ENCODE results near the gene DUS2.
"Not testable (repeated sequence)": the region's sequence is repeated elsewhere in the genome, so short reads cannot be mapped to it uniquely, and the experiment has no call there.

The DUS2 gene

DNA sequence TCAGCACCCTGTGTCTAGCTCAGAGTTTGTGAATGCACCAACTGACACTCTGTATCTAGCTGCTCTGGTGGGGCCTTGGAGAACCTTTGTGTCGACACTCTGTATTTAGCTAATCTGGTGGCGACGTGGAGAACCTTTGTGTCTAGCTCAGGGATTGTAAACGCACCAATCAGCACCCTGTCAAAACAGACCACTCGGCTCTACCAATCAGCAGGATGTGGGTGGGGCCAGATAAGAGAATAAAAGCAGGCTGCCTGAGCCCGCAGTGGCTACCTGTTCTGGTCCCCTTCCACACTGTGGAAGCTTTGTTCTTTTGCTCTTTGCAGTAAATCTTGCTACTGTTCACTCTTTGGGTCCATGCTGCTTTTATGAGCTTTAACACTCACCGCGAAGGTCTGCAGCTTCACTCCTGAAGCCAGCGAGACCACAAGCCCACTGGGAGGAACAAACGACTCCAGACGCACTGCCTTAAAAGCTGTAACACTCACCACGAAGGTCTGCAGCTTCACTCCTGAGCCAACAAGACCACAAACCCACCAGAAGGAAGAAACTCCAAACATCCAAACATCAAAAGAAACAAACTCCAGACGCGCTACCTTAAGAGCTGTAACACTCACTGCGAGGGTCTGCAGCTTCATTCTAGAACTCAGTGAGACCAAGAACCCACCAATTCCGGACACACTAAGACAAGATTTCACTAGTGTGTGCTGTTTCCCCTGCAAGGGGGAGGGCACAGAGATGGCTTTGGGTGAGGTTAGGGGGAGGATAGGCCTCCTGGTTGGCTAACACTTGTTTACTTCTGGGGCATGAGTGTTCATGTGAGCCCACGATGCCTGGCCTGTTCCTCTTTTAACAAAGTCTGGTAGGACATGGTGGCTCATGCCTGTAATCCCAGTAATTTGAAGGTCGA is 24.1 kb upstream of the DUS2 start, which contains the start of gene DPEP2:
Gene DPEP2, minus strand, starts transcription at position 706 of the 910 bp plus-strand sequence. CDS start 6,272 bp downstream, outside the sequence.
- Histone ChIP-seq H3K27ac (ENCODE audit: insufficient read depth in 1 of 2, low read depth in 1 of 2, low read length in 2 of 2, poor library complexity in 1 of 2, severe bottlenecking in 2 of 2) (peak within 1 kb of the TSS in 1 of 2 experiments; percentile 51), H3K4me1 (ENCODE audit: control extremely low read depth in 1 of 4, control insufficient read depth in 4 of 4, insufficient read depth in 4 of 4, low read length in 3 of 4) (peaks cover 12 to 43% (median 42%) of the 10 kb centered on the region in 4 experiments), H3K4me3 (ENCODE audit: control insufficient read depth in 1 of 7, extremely low read depth in 1 of 7, insufficient read depth in 4 of 7, low read depth in 2 of 7, low read length in 6 of 7) (peak within 1 kb of the TSS in 6 of 7 experiments; percentile 21 to 51 (median 36))
- not testable (repeated sequence) for H3K9me3 ChIP-seq (ENCODE audit: control extremely low read depth in 1 of 5, control insufficient read depth in 4 of 5, insufficient read depth in 2 of 5, low read depth in 1 of 5, low read length in 4 of 5); H3K36me3 ChIP-seq (ENCODE audit: control insufficient read depth in 4 of 4, insufficient read depth in 4 of 4, low read length in 3 of 4); H3K27me3 ChIP-seq (replicated peaks in 2 of 5; ENCODE audit: control insufficient read depth in 4 of 5, insufficient read depth in 5 of 5, low read length in 4 of 5)
- 31% methylated on average over 7 of the region's 18 CpGs for whole genome bisulfite sequencing (ENCODE audit: insufficient coverage)
- ChIA-PET CTCF (interaction anchor here (1.0 to 5.7 kb wide), 8 partner anchors 13 to 45 kb away, joined by 3 to 35 read pairs (median 4); partner anchors contain the start of gene DPEP3), POLR2A (interaction anchor here (0.9 to 1.5 kb wide), 3 partner anchors 14 to 24 kb away, joined by 3 to 7 read pairs (median 3); partner anchors contain the start of genes DDX28 and DUS2)
- DNase-seq, result peak; percentile 42 to 86 (median 81)

DNA sequence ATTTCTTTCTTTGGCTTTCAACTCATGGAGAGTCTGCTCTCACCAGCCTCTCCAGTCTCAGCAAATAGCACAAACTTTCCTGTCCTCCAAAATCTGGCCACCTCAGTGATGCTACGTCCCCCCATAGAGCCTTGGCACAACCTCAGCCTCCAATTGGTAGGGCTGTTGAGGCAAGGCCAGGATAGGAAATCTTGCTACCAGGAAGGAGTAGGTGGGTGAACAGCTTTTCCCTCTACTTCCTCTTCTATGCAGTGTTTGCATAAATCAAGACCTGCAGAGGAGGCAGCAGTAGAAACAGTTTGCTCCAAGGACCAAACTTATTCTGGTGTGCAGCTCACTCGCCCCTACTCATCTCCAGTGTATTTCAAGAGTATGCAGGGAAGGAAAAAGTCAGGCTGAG is 23.1 kb upstream of the DUS2 start:
- peak in 2 of 3 donors; percentile 42 to 58 for DNase-seq
- Histone ChIP-seq H3K36me3 (ENCODE audit: control insufficient read depth in 4 of 4, insufficient read depth in 4 of 4, low read length in 3 of 4) (no peaks in the 10 kb centered on the region), H3K4me3 (ENCODE audit: control insufficient read depth in 1 of 7, extremely low read depth in 1 of 7, insufficient read depth in 4 of 7, low read depth in 2 of 7, low read length in 6 of 7) (peak overlapping the region in 3 of 7 experiments; percentile 25 to 44 (median 31)), H3K9me3 (ENCODE audit: control extremely low read depth in 1 of 5, control insufficient read depth in 4 of 5, insufficient read depth in 2 of 5, low read depth in 1 of 5, low read length in 4 of 5) (peaks cover 0 to 3% (median 0%) of the 10 kb centered on the region in 5 experiments), H3K27me3 (replicated peaks in 2 of 5; ENCODE audit: control insufficient read depth in 4 of 5, insufficient read depth in 5 of 5, low read length in 4 of 5) (no peaks in the 10 kb centered on the region), H3K4me1 (ENCODE audit: control extremely low read depth in 1 of 4, control insufficient read depth in 4 of 4, insufficient read depth in 4 of 4, low read length in 3 of 4) (peaks cover 12 to 42% (median 37%) of the 10 kb centered on the region in 4 experiments), H3K27ac (ENCODE audit: insufficient read depth in 1 of 2, low read depth in 1 of 2, low read length in 2 of 2, poor library complexity in 1 of 2, severe bottlenecking in 2 of 2) (peak overlapping the region in 1 of 2 experiments; percentile 28)
- ChIA-PET POLR2A (interaction anchor here (1.5 kb wide), 1 partner anchor 13 kb away, joined by 3 read pairs; no protein-coding TSS in a partner anchor), CTCF (interaction anchor here (1.1 to 5.7 kb wide), 4 partner anchors 10 to 39 kb away, joined by 4 to 35 read pairs (median 9); partner anchors contain the start of gene DPEP2NB)
- WGBS (ENCODE audit: insufficient coverage), result 35% methylated on average over 2 of the region's 2 CpGs

DNA sequence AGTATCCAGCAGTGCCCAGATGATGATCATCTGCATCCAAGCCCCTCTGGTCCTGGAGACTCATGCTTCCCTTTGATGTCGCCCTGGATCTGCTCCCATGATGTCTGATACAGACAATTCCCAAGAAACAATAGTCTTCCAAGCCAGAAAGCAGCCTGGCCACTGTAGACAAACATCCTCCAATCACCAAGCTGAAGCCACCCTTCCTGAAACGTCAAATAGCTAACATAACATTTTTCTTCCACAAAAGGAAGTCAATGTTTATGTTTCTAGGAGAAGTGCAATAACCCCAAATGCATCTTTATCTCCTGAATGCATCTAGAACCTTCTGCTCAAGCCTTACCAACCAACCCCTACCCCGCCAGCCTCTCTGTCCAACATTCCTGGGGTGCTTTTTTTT is 22.6 kb upstream of the DUS2 start:
- Histone ChIP-seq H3K4me3 (ENCODE audit: control insufficient read depth in 1 of 7, extremely low read depth in 1 of 7, insufficient read depth in 4 of 7, low read depth in 2 of 7, low read length in 6 of 7) (peak overlapping the region in 2 of 7 experiments; percentile 25 to 31), H3K27me3 (replicated peaks in 2 of 5; ENCODE audit: control insufficient read depth in 4 of 5, insufficient read depth in 5 of 5, low read length in 4 of 5) (no peaks in the 10 kb centered on the region), H3K27ac (ENCODE audit: insufficient read depth in 1 of 2, low read depth in 1 of 2, low read length in 2 of 2, poor library complexity in 1 of 2, severe bottlenecking in 2 of 2) (peak overlapping the region in 1 of 2 experiments; percentile 28), H3K4me1 (ENCODE audit: control extremely low read depth in 1 of 4, control insufficient read depth in 4 of 4, insufficient read depth in 4 of 4, low read length in 3 of 4) (peaks cover 12 to 43% (median 37%) of the 10 kb centered on the region in 4 experiments), H3K36me3 (ENCODE audit: control insufficient read depth in 4 of 4, insufficient read depth in 4 of 4, low read length in 3 of 4) (no peaks in the 10 kb centered on the region), H3K9me3 (ENCODE audit: control extremely low read depth in 1 of 5, control insufficient read depth in 4 of 5, insufficient read depth in 2 of 5, low read depth in 1 of 5, low read length in 4 of 5) (peaks cover 0 to 3% (median 0%) of the 10 kb centered on the region in 5 experiments)
- DNase-seq, result peak in 1 of 3 donors; percentile 19
- POLR2A ChIA-PET, result interaction anchor here (0.6 kb wide), 1 partner anchor 23 kb away, joined by 3 read pairs; the partner anchor contains the start of genes DDX28 and DUS2
- CTCF ChIA-PET, result interaction anchor here (0.8 to 5.7 kb wide), 4 partner anchors 10 to 184 kb away, joined by 3 to 35 read pairs (median 9); partner anchors contain the start of gene DPEP2NB
- 58% methylated on average over 2 of the region's 3 CpGs for WGBS (ENCODE audit: insufficient coverage)

DNA sequence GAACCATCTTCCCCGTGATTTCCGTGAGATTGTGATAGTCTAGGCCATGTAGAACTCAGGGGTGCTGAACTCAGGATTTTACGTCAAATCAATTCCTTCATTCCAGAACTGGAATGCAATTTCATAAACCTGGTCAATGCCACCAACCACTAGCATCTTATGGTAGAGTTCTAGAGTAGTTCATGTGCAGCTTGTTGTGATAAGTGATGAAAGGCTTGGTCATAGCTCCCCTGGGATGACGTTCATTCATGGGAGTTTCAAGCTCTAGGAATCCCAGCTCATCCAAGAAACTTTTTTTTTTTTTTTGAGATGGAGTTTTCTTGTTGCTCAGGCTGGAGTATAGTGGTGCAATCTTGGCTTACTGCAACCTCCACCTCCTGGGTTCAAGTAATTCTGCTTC is 20.1 kb upstream of the DUS2 start:
- peaks cover 12 to 51% (median 44%) of the 10 kb centered on the region in 4 experiments for H3K4me1 ChIP-seq (ENCODE audit: control extremely low read depth in 1 of 4, control insufficient read depth in 4 of 4, insufficient read depth in 4 of 4, low read length in 3 of 4)

DNA sequence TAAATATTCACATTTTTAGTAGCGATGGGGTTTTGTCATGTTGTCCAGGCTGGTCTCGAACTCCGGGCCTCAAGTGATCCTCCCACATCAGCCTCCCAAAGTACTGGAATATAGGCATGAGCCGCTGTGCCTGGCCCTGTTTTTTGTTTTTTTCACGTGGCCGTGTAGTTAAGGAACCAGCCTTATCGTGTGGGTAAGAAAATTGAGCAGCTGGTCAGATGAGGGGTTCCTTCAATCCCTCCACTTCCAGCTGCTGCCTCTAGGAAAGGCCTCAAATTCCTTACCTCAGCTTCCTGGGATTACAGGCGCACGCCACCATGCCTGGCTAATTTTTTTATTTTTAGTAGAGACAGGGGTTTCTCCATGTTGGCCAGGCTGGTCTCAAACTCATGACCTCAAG is 17.9 kb upstream of the DUS2 start:
- Histone ChIP-seq H3K4me3 (ENCODE audit: control insufficient read depth in 1 of 7, extremely low read depth in 1 of 7, insufficient read depth in 4 of 7, low read depth in 2 of 7, low read length in 6 of 7) (no peak overlapping the region), H3K4me1 (ENCODE audit: control extremely low read depth in 1 of 4, control insufficient read depth in 4 of 4, insufficient read depth in 4 of 4, low read length in 3 of 4) (peaks cover 5 to 29% (median 23%) of the 10 kb centered on the region in 4 experiments), H3K9me3 (ENCODE audit: control extremely low read depth in 1 of 5, control insufficient read depth in 4 of 5, insufficient read depth in 2 of 5, low read depth in 1 of 5, low read length in 4 of 5) (no peaks in the 10 kb centered on the region), H3K27me3 (replicated peaks in 2 of 5; ENCODE audit: control insufficient read depth in 4 of 5, insufficient read depth in 5 of 5, low read length in 4 of 5) (no peaks in the 10 kb centered on the region), H3K36me3 (ENCODE audit: control insufficient read depth in 4 of 4, insufficient read depth in 4 of 4, low read length in 3 of 4) (no peaks in the 10 kb centered on the region), H3K27ac (ENCODE audit: insufficient read depth in 1 of 2, low read depth in 1 of 2, low read length in 2 of 2, poor library complexity in 1 of 2, severe bottlenecking in 2 of 2) (peak overlapping the region in 1 of 2 experiments; percentile 69)
- POLR2A ChIA-PET, result interaction anchor here (0.6 to 1.2 kb wide), 2 partner anchors 17 to 971 kb away, joined by 3 to 7 read pairs; partner anchors contain the start of genes DDX28 and DUS2
- CTCF ChIA-PET, result interaction anchor here (1.2 to 2.4 kb wide), 6 partner anchors 10 to 63 kb away, joined by 3 to 8 read pairs (median 4); no protein-coding TSS in a partner anchor
- WGBS (ENCODE audit: insufficient coverage), result 94% methylated on average over 3 of the region's 9 CpGs
- no peak for DNase-seq

More for the DNA sequence above, 20.1 kb upstream of the DUS2 start:
- H3K9me3 ChIP-seq (ENCODE audit: control extremely low read depth in 1 of 5, control insufficient read depth in 4 of 5, insufficient read depth in 2 of 5, low read depth in 1 of 5, low read length in 4 of 5), result no peaks in the 10 kb centered on the region
- no peaks in the 10 kb centered on the region for H3K36me3 ChIP-seq (ENCODE audit: control insufficient read depth in 4 of 4, insufficient read depth in 4 of 4, low read length in 3 of 4)
- no peak overlapping the region for H3K4me3 ChIP-seq (ENCODE audit: control insufficient read depth in 1 of 7, extremely low read depth in 1 of 7, insufficient read depth in 4 of 7, low read depth in 2 of 7, low read length in 6 of 7)
- ChIA-PET POLR2A (no interaction called here), CTCF (interaction anchor here (0.6 to 2.9 kb wide), 8 partner anchors 9 to 1117 kb away, joined by 3 to 8 read pairs (median 3); partner anchors contain the start of genes DDX28 and DUS2)
- WGBS (ENCODE audit: insufficient coverage), result 100% methylated on average over 2 of the region's 4 CpGs
- H3K27me3 ChIP-seq (replicated peaks in 2 of 5; ENCODE audit: control insufficient read depth in 4 of 5, insufficient read depth in 5 of 5, low read length in 4 of 5), result no peaks in the 10 kb centered on the region
- no peak overlapping the region for H3K27ac ChIP-seq (ENCODE audit: insufficient read depth in 1 of 2, low read depth in 1 of 2, low read length in 2 of 2, poor library complexity in 1 of 2, severe bottlenecking in 2 of 2)
- no peak for DNase-seq

DNA sequence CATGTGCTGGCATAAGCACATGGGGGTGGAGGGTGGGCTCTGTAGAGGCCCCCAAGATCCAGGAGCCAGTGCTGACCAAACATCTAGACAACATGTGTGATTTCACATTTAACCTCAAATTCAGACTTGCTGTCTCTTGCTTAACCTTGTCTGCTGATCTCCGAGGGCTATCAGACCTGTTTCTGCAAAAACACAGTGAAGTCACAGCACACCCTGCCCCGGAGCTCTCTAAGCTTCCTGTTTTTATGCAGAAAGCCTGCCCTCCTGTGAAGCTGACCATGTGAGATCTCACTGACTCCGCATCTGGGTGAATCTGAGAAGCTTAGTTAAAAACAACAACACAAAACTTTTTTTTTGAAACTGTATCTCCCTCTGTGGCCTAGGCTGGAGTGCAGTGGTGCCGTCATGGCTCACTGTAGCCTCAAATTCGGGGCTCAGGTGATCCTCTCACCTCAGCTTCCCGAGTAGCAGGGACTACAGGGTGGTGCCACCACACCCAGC is 17.2 kb upstream of the DUS2 start:
- Histone ChIP-seq H3K4me3 (ENCODE audit: control insufficient read depth in 1 of 7, extremely low read depth in 1 of 7, insufficient read depth in 4 of 7, low read depth in 2 of 7, low read length in 6 of 7) (peak overlapping the region in 1 of 7 experiments; percentile 19), H3K27ac (ENCODE audit: insufficient read depth in 1 of 2, low read depth in 1 of 2, low read length in 2 of 2, poor library complexity in 1 of 2, severe bottlenecking in 2 of 2) (peak overlapping the region in 1 of 2 experiments; percentile 69), H3K4me1 (ENCODE audit: control extremely low read depth in 1 of 4, control insufficient read depth in 4 of 4, insufficient read depth in 4 of 4, low read length in 3 of 4) (peaks cover 0 to 23% (median 17%) of the 10 kb centered on the region in 4 experiments), H3K36me3 (ENCODE audit: control insufficient read depth in 4 of 4, insufficient read depth in 4 of 4, low read length in 3 of 4) (no peaks in the 10 kb centered on the region), H3K9me3 (ENCODE audit: control extremely low read depth in 1 of 5, control insufficient read depth in 4 of 5, insufficient read depth in 2 of 5, low read depth in 1 of 5, low read length in 4 of 5) (no peaks in the 10 kb centered on the region), H3K27me3 (replicated peaks in 2 of 5; ENCODE audit: control insufficient read depth in 4 of 5, insufficient read depth in 5 of 5, low read length in 4 of 5) (no peaks in the 10 kb centered on the region)
- CTCF ChIA-PET, result interaction anchor here (1.1 to 2.4 kb wide), 8 partner anchors 11 to 64 kb away, joined by 3 to 8 read pairs (median 5); no protein-coding TSS in a partner anchor
- WGBS (ENCODE audit: insufficient coverage), result 13% methylated on average over 4 of the region's 6 CpGs
- DNase-seq, result peak; percentile 50 to 85 (median 82)
- POLR2A ChIA-PET, result interaction anchor here (0.6 to 1.2 kb wide), 5 partner anchors 12 to 971 kb away, joined by 3 to 7 read pairs (median 3); partner anchors contain the start of genes DDX28 and DUS2

Data from common myeloid progenitor, CD34-positive (primary cell).